NB4 (cell line): Measurements from ENCODE around the gene PTPRD.

Source experiments
- CTCF ChIP-seq: IDR thresholded peaks from one replicate; pipeline ENCODE4 v1.5.1; 2012; ENCODE audit warnings: low read depth, low read length
- MAX ChIP-seq: IDR thresholded peaks from 2 replicates; pipeline ENCODE4 v1.6.1; 2011; ENCODE audit warnings: low read depth, low read length
- POLR2A ChIP-seq: IDR thresholded peaks from 2 replicates; pipeline ENCODE4 v1.6.1; 2011; ENCODE audit warnings: mild to moderate bottlenecking; ENCODE audit not compliant: insufficient read length; ENCODE audit errors: extremely low read depth

GRCh38 chr9:8349901-8350300, 2262.9 kb downstream of the PTPRD start:
- TF ChIP-seq POLR2A: no peak
- TF ChIP-seq CTCF: no peak
- TF ChIP-seq MAX: no peak
